ENCODE results near the gene TRMT10B. TPM values are rescaled to one million over a fixed set of nuclear protein-coding genes. Genes with fewer than 3 reads are reported as not detected.
"Not testable (repeated sequence)": the region's sequence is repeated elsewhere in the genome, so short reads cannot be mapped to it uniquely, and the experiment has no call there.

Gene TRMT10B
- total and polyA plus RNA-seq, 2 experiments from 2014 or later, result 1.5 to 6.0 TPM

- Histone ChIP-seq H3K27me3 (replicated peaks; ENCODE audit: insufficient read depth) (no peaks in the 10 kb centered on the region), H3K4me3 (peak within 1 kb of the TSS; percentile 85), H3K36me3 (ENCODE audit: low read depth) (no peaks in the 10 kb centered on the region), H3K9me3 (ENCODE audit: low read depth) (no peaks in the 10 kb centered on the region), H2AFZ (peak within 1 kb of the TSS; percentile 94), H3K4me1 (ENCODE audit: insufficient read depth) (peaks cover 20% of the 10 kb centered on the region), H3K9me2 (ENCODE audit: insufficient read depth) (no peaks in the 10 kb centered on the region), H4K20me1 (ENCODE audit: insufficient read depth) (peaks cover 21% of the 10 kb centered on the region), H3K9ac (peak within 1 kb of the TSS; percentile 91), H3F3A (ENCODE audit: insufficient read depth) (no peaks in the 10 kb centered on the region), H3K4me2 (ENCODE audit: unreplicated experiment) (peak within 1 kb of the TSS; percentile 92), H3K27ac (peak within 1 kb of the TSS; percentile 76), H3K79me2 (ENCODE audit: insufficient read depth) (peaks cover 64% of the 10 kb centered on the region)
- DNase-seq, result peak; percentile 89
- TF ChIP-seq EZH2 (IDR thresholded peaks at IDR 0.05; ENCODE audit: insufficient read depth, poor library complexity, severe bottlenecking), result no peak
- no peak for TF ChIP-seq EZH2phosphoT487 (IDR thresholded peaks at IDR 0.05; ENCODE audit: insufficient read depth, low read depth)
- 1% methylated on average over 38 to 56 of the region's 72 CpGs for WGBS, 2 experiments (ENCODE audit: low coverage in 1 of 2, low lambda C conversion rate in 2 of 2, missing lambda C conversion rate in 2 of 2)
- in situ Hi-C loops (cut with MboI), result no loop called here
Observed at GRCh38 chr9:37800631-37801286, 47.2 kb downstream of the TRMT10B start, which contains the start of gene DCAF10. Gene DCAF10 (plus strand): TSS chr9:37800797. CDS start chr9:37800867, 70 bp downstream.

GRCh38 chr9:37801287-37801850 is 47.8 kb downstream of the TRMT10B start:
- WGBS, 2 experiments (ENCODE audit: low coverage in 1 of 2, low lambda C conversion rate in 2 of 2, missing lambda C conversion rate in 2 of 2), result 0 to 1% methylated on average over 39 to 45 of the region's 45 CpGs
- Histone ChIP-seq H3K9me2 (ENCODE audit: insufficient read depth) (no peaks in the 10 kb centered on the region), H3K4me3 (peak overlapping the region; percentile 85), H3F3A (ENCODE audit: insufficient read depth) (no peaks in the 10 kb centered on the region), H3K27ac (peak overlapping the region; percentile 76), H3K27me3 (replicated peaks; ENCODE audit: insufficient read depth) (no peaks in the 10 kb centered on the region), H3K79me2 (ENCODE audit: insufficient read depth) (peaks cover 70% of the 10 kb centered on the region), H3K4me1 (ENCODE audit: insufficient read depth) (peaks cover 20% of the 10 kb centered on the region), H3K4me2 (ENCODE audit: unreplicated experiment) (peak overlapping the region; percentile 92), H2AFZ (peak overlapping the region; percentile 94), H3K9ac (peak overlapping the region; percentile 91), H3K36me3 (ENCODE audit: low read depth) (no peaks in the 10 kb centered on the region), H3K9me3 (ENCODE audit: low read depth) (no peaks in the 10 kb centered on the region), H4K20me1 (ENCODE audit: insufficient read depth) (peaks cover 21% of the 10 kb centered on the region)
- TF ChIP-seq EZH2phosphoT487 (IDR thresholded peaks at IDR 0.05; ENCODE audit: insufficient read depth, low read depth) (no peak), EZH2 (IDR thresholded peaks at IDR 0.05; ENCODE audit: insufficient read depth, poor library complexity, severe bottlenecking) (no peak)
- in situ Hi-C loops (cut with MboI), result no loop called here
- DNase-seq, result peak; percentile 75

- H3K9ac ChIP-seq, result peak overlapping the region; percentile 91
- H3K4me1 ChIP-seq (ENCODE audit: insufficient read depth), result peaks cover 20% of the 10 kb centered on the region
- no peak for DNase-seq
- no peaks in the 10 kb centered on the region for H3K9me3 ChIP-seq (ENCODE audit: low read depth)
- H3K4me3 ChIP-seq, result peak overlapping the region; percentile 85
- H2AFZ ChIP-seq, result peak overlapping the region; percentile 94
- H3K4me2 ChIP-seq (ENCODE audit: unreplicated experiment), result peak overlapping the region; percentile 92
- no peaks in the 10 kb centered on the region for H3F3A ChIP-seq (ENCODE audit: insufficient read depth)
- no peaks in the 10 kb centered on the region for H3K27me3 ChIP-seq (replicated peaks; ENCODE audit: insufficient read depth)
- H3K27ac ChIP-seq, result peak overlapping the region; percentile 76
- H3K36me3 ChIP-seq (ENCODE audit: low read depth), result no peaks in the 10 kb centered on the region
- peaks cover 77% of the 10 kb centered on the region for H3K79me2 ChIP-seq (ENCODE audit: insufficient read depth)
- peaks cover 23% of the 10 kb centered on the region for H4K20me1 ChIP-seq (ENCODE audit: insufficient read depth)
- WGBS, 2 experiments (ENCODE audit: low coverage in 1 of 2, low lambda C conversion rate in 2 of 2, missing lambda C conversion rate in 2 of 2), result 40 to 46% methylated on average over 10 of the region's 10 CpGs
- in situ Hi-C loops (cut with MboI), result no loop called here
- no peaks in the 10 kb centered on the region for H3K9me2 ChIP-seq (ENCODE audit: insufficient read depth)
- TF ChIP-seq EZH2 (IDR thresholded peaks at IDR 0.05; ENCODE audit: insufficient read depth, poor library complexity, severe bottlenecking) (no peak), EZH2phosphoT487 (IDR thresholded peaks at IDR 0.05; ENCODE audit: insufficient read depth, low read depth) (no peak)
Observed at GRCh38 chr9:37801959-37802711, 48.5 kb downstream of the TRMT10B start.

DNA sequence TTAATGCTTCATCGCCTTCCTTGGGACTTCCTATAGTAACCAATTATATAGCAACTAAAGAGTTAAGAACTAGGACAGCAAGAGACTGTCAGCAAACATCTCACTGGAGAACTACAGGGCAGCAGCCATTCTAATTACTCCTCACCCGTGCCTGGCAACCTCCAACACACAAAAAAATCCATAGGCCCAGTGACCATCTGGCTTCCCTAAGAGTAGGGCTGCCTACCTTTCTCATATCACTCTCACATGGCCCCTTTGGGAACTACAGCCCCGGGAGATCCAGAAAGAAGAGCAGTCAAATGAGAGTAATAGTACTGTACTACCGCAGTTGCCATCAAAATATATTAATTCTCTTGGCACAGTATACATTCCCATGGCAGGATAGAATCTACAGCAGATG is 52.7 kb downstream of the TRMT10B start:
- peaks cover 20% of the 10 kb centered on the region for H3K4me1 ChIP-seq (ENCODE audit: insufficient read depth)
- H3K27me3 ChIP-seq (replicated peaks; ENCODE audit: insufficient read depth), result no peaks in the 10 kb centered on the region
- peaks cover 96% of the 10 kb centered on the region for H3K79me2 ChIP-seq (ENCODE audit: insufficient read depth)
- 63 to 65% methylated on average over 4 of the region's 4 CpGs for WGBS, 2 experiments (ENCODE audit: low coverage in 1 of 2, low lambda C conversion rate in 2 of 2, missing lambda C conversion rate in 2 of 2)
- no peak overlapping the region for H3K4me3 ChIP-seq
- no peak overlapping the region for H2AFZ ChIP-seq
- H3K36me3 ChIP-seq (ENCODE audit: low read depth), result no peaks in the 10 kb centered on the region
- no peaks in the 10 kb centered on the region for H3F3A ChIP-seq (ENCODE audit: insufficient read depth)
- DNase-seq, result no peak
- H3K4me2 ChIP-seq (ENCODE audit: unreplicated experiment), result no peak overlapping the region
- TF ChIP-seq EZH2phosphoT487 (IDR thresholded peaks at IDR 0.05; ENCODE audit: insufficient read depth, low read depth) (no peak), EZH2 (IDR thresholded peaks at IDR 0.05; ENCODE audit: insufficient read depth, poor library complexity, severe bottlenecking) (no peak)
- in situ Hi-C loops (cut with MboI), result no loop called here
- H3K9ac ChIP-seq, result no peak overlapping the region
- no peak overlapping the region for H3K27ac ChIP-seq
- no peaks in the 10 kb centered on the region for H3K9me3 ChIP-seq (ENCODE audit: low read depth)
- peaks cover 32% of the 10 kb centered on the region for H4K20me1 ChIP-seq (ENCODE audit: insufficient read depth)
- no peaks in the 10 kb centered on the region for H3K9me2 ChIP-seq (ENCODE audit: insufficient read depth)

GRCh38 chr9:37809676-37810075 is 56.1 kb downstream of the TRMT10B start:
- in situ Hi-C loops (cut with MboI); H3K9ac ChIP-seq; DNase-seq; H3K9me2 ChIP-seq (ENCODE audit: insufficient read depth); H3K27me3 ChIP-seq (replicated peaks; ENCODE audit: insufficient read depth); H3F3A ChIP-seq (ENCODE audit: insufficient read depth); H3K4me2 ChIP-seq (ENCODE audit: unreplicated experiment); H3K4me3 ChIP-seq; H3K36me3 ChIP-seq (ENCODE audit: low read depth); H2AFZ ChIP-seq; H3K9me3 ChIP-seq (ENCODE audit: low read depth); H3K27ac ChIP-seq; H3K4me1 ChIP-seq (ENCODE audit: insufficient read depth): not testable (repeated sequence)
- WGBS, 2 experiments (ENCODE audit: low coverage in 1 of 2, low lambda C conversion rate in 2 of 2, missing lambda C conversion rate in 2 of 2), result 98% methylated on average over 15 of the region's 15 CpGs
- Histone ChIP-seq H3K79me2 (ENCODE audit: insufficient read depth) (peaks cover 94% of the 10 kb centered on the region), H4K20me1 (ENCODE audit: insufficient read depth) (peaks cover 14% of the 10 kb centered on the region)
